ENCODE measurements around the gene SYMPK.

SYMPK gene

DNA sequence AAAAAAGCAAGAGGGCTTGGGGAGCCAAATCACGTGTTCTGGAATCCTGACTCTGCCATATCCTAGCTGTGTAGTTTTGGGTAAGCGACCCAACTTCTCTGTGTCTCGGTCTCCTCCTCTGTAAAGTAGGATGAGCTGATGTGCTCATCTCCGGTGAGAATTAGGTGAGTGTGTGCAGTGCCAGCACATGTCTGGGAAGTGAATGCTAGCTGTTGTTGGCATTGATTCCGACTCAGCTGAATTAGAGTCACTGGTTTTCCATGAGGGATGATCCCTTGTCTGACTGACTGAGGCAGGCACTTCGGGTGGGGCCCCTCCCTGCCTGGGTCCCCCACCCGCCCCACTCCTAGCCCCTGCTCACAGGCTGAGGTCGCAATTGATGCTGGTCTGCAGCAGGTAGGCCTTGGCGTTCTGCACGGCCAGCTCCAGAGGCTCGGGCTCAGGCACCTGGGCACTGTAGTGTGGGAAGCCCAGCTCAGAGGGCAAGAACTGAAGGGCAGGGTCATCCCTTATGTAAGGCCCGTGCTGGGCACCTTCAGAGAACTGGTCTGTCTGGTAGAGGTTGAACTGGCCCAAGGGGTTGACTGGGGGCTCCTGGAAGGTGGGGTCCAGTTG, 48.7 kb downstream of the SYMPK start:
- in situ Hi-C loops (cut with HindIII; ENCODE audit: low pct_ligation_motif_present, low sequenced_read_pairs), result no loop called here
- no peak overlapping the region for H3K27ac ChIP-seq
- DNase-seq, result no peak
- TF ChIP-seq, protein P1, sequence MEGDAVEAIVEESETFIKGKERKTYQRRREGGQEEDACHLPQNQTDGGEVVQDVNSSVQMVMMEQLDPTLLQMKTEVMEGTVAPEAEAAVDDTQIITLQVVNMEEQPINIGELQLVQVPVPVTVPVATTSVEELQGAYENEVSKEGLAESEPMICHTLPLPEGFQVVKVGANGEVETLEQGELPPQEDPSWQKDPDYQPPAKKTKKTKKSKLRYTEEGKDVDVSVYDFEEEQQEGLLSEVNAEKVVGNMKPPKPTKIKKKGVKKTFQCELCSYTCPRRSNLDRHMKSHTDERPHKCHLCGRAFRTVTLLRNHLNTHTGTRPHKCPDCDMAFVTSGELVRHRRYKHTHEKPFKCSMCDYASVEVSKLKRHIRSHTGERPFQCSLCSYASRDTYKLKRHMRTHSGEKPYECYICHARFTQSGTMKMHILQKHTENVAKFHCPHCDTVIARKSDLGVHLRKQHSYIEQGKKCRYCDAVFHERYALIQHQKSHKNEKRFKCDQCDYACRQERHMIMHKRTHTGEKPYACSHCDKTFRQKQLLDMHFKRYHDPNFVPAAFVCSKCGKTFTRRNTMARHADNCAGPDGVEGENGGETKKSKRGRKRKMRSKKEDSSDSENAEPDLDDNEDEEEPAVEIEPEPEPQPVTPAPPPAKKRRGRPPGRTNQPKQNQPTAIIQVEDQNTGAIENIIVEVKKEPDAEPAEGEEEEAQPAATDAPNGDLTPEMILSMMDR (IDR thresholded peaks at IDR 0.05; ENCODE audit: low read depth, low read length, missing control alignments), result no peak
- H3K27me3 ChIP-seq (replicated peaks), result no peaks in the 10 kb centered on the region
- H3K4me3 ChIP-seq (ENCODE audit: low read depth, low read length), result no peak overlapping the region
- H3K36me3 ChIP-seq (replicated peaks), result no peaks in the 10 kb centered on the region

DNA sequence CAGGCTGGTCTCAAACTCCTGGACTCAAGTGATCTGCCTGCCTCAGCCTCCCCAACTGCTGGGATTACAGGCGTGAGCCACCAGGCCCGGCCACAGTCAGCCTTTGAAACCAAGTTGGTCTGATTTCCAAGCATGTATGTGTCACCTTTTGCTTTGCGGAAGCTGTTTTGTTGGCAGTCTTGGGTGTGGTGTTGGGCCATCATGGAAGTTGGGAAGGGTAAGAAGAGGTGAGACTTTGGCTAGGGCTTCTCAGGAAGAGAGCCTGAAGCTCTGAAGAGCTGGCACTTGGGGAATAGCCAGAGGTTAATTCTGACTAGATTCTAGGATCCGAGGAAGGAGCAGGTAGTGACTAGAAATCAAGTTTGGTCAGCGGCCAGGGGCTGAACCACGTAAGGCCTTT, 50.6 kb downstream of the SYMPK start:
- Histone ChIP-seq H3K4me3 (ENCODE audit: low read depth, low read length) (no peak overlapping the region), H3K27ac (no peak overlapping the region), H3K27me3 (replicated peaks) (no peaks in the 10 kb centered on the region), H3K36me3 (replicated peaks) (no peaks in the 10 kb centered on the region)
- in situ Hi-C loops (cut with HindIII; ENCODE audit: low pct_ligation_motif_present, low sequenced_read_pairs), result no loop called here
- no peak for DNase-seq
- TF ChIP-seq, protein P1 (IDR thresholded peaks at IDR 0.05; ENCODE audit: low read depth, low read length, missing control alignments), result no peak

DNA sequence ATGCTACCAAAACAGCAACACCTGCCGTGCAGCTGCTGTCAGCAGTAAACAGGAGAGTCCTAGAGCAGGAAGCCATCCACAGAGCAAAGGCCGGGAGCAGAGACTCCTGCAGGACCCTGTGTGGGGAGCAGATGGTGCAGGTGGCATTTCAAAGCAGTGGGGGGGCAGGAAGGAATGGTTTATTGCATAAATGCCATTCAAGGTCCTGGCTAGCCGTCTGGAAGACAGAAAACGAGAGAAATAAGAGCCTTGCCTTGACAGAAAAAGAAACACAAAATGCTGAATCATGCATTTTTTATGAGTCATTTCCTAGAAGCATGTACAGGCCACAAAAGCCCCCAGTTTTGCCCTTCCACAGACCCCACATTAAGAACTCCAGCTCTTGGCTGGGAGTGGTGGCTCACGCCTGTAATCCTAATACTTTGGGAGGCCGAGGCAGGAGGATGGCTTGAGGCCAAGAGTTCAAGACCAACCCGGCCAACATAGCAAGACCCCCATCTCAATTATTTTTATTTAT, 53.2 kb downstream of the SYMPK start:
- Histone ChIP-seq H3K36me3 (replicated peaks) (no peaks in the 10 kb centered on the region), H3K27ac (peak overlapping the region; percentile 40), H3K4me3 (ENCODE audit: low read depth, low read length) (no peak overlapping the region), H3K27me3 (replicated peaks) (no peaks in the 10 kb centered on the region)
- DNase-seq, result peak; percentile 45
- in situ Hi-C loops (cut with HindIII; ENCODE audit: low pct_ligation_motif_present, low sequenced_read_pairs), result no loop called here
- TF ChIP-seq, protein P1 (IDR thresholded peaks at IDR 0.05; ENCODE audit: low read depth, low read length, missing control alignments), result no peak

DNA sequence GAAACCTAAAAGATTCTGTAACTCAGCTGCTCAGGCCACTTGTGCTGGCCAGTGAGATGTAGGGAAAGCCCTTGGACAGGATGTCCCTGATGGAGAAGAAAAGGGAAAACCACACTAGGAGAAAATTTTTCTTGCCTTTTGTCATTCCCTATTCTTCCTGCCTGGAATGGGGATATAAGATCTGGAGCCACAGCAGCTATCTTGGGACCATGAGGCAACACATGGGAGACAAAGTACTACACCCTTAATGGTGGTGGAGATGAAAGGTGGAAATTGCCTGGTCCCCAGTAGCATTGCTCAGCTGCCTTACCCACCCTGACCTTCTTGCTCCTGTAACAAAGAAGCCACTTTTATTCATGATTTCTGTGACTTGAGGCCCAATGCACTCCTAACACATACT, 57.2 kb downstream of the SYMPK start:
- Histone ChIP-seq H3K4me3 (ENCODE audit: low read depth, low read length) (no peak overlapping the region), H3K36me3 (replicated peaks) (no peaks in the 10 kb centered on the region), H3K27ac (no peak overlapping the region), H3K27me3 (replicated peaks) (no peaks in the 10 kb centered on the region)
- TF ChIP-seq, protein P1 (IDR thresholded peaks at IDR 0.05; ENCODE audit: low read depth, low read length, missing control alignments), result no peak
- no peak for DNase-seq
- in situ Hi-C loops (cut with HindIII; ENCODE audit: low pct_ligation_motif_present, low sequenced_read_pairs), result no loop called here

DNA sequence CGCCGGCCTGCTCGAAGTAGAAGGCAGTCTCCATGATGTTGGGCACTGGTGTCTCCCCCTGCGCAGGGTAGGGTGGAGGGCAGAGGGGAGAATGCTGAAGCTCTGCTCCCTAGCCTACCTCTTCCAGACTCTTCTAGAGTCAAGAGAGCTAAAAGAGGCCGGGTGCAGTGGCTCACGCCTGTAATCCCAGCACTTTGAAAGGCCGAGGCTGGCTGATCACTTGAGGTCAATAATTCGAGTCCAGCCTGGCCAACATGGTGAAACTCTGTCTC, 58.1 kb downstream of the SYMPK start:
- no peak for DNase-seq
- in situ Hi-C loops (cut with HindIII; ENCODE audit: low pct_ligation_motif_present, low sequenced_read_pairs), result no loop called here
- no peaks in the 10 kb centered on the region for H3K27me3 ChIP-seq (replicated peaks)
- H3K36me3 ChIP-seq (replicated peaks), result no peaks in the 10 kb centered on the region
- no peak overlapping the region for H3K27ac ChIP-seq
- TF ChIP-seq, protein P1 (IDR thresholded peaks at IDR 0.05; ENCODE audit: low read depth, low read length, missing control alignments), result no peak
- H3K4me3 ChIP-seq (ENCODE audit: low read depth, low read length), result no peak overlapping the region
